ENCODE data around the gene FGD2. TPM values are rescaled to one million over a fixed set of nuclear protein-coding genes. Genes with fewer than 3 reads are reported as not detected.

The FGD2 gene
- total RNA-seq, 2 donors from 2014 or later: 3.4 to 17.9 TPM

- Histone ChIP-seq H3K27me3 (replicated peaks; ENCODE audit: insufficient read depth) (no peaks in the 10 kb centered on the region), H3K4me1 (replicated peaks) (no peaks in the 10 kb centered on the region), H3K36me3 (no peaks in the 10 kb centered on the region), H3K27ac (no peak overlapping the region), H3K9me3 (no peaks in the 10 kb centered on the region), H3K4me3 (no peak overlapping the region)
- DNase-seq (ENCODE audit: low spot score): no peak
- intact Hi-C loops (cut with DNase I): loop anchor here (2.0 to 10.0 kb wide), 2 partner anchors 123 to 155 kb away; no protein-coding TSS in a partner anchor
- TF ChIP-seq POLR2A (IDR thresholded peaks at IDR 0.05) (no peak), POLR2AphosphoS5 (IDR thresholded peaks at IDR 0.05) (no peak), CTCF (IDR thresholded peaks at IDR 0.05) (no peak)
- WGBS: 69% methylated on average over 24 of the region's 24 CpGs
Observed at GRCh38 chr6:37050045-37050853, 44.8 kb downstream of the FGD2 start.

DNA sequence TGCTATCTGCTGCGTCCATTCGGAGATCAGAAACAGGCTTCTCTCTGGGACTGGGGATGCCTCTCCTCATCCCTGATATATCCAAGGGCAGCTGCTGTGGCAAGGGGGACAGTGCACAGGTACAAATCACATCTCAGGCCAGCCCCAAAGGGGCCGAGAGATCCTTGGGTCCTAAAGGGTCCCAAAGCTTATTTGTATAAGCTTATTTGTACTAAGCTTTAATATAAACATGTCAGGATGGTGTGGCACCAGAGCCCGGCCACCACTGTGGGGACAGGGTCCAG lies 45.3 kb downstream of the FGD2 start:
- Histone ChIP-seq H3K36me3 (no peaks in the 10 kb centered on the region), H3K4me1 (replicated peaks) (no peaks in the 10 kb centered on the region), H3K27me3 (replicated peaks; ENCODE audit: insufficient read depth) (no peaks in the 10 kb centered on the region), H3K9me3 (no peaks in the 10 kb centered on the region), H3K4me3 (no peak overlapping the region), H3K27ac (no peak overlapping the region)
- intact Hi-C loops (cut with DNase I): loop anchor here (2.0 to 10.0 kb wide), 2 partner anchors 122 to 154 kb away; no protein-coding TSS in a partner anchor
- TF ChIP-seq POLR2AphosphoS5 (IDR thresholded peaks at IDR 0.05) (no peak), CTCF (IDR thresholded peaks at IDR 0.05) (no peak), POLR2A (IDR thresholded peaks at IDR 0.05) (no peak)
- DNase-seq (ENCODE audit: low spot score): no peak
- WGBS: 85% methylated on average over 4 of the region's 4 CpGs

GRCh38 chr6:37051138-37052026 lies 45.9 kb downstream of the FGD2 start:
- peak; percentile 80 for TF ChIP-seq POLR2AphosphoS5 (IDR thresholded peaks at IDR 0.05)
- TF ChIP-seq CTCF (IDR thresholded peaks at IDR 0.05): peak; percentile 93 to 98 (median 96)
- no peak for TF ChIP-seq POLR2A (IDR thresholded peaks at IDR 0.05)
- Histone ChIP-seq H3K9me3 (no peaks in the 10 kb centered on the region), H3K4me3 (no peak overlapping the region), H3K36me3 (no peaks in the 10 kb centered on the region), H3K27me3 (replicated peaks; ENCODE audit: insufficient read depth) (no peaks in the 10 kb centered on the region), H3K27ac (no peak overlapping the region), H3K4me1 (replicated peaks) (no peaks in the 10 kb centered on the region)
- WGBS: 27% methylated on average over 19 of the region's 25 CpGs
- peak; percentile 86 for DNase-seq (ENCODE audit: low spot score)
- intact Hi-C loops (cut with DNase I): loop anchor here (2.0 to 10.0 kb wide), 2 partner anchors 121 to 153 kb away; no protein-coding TSS in a partner anchor

DNA sequence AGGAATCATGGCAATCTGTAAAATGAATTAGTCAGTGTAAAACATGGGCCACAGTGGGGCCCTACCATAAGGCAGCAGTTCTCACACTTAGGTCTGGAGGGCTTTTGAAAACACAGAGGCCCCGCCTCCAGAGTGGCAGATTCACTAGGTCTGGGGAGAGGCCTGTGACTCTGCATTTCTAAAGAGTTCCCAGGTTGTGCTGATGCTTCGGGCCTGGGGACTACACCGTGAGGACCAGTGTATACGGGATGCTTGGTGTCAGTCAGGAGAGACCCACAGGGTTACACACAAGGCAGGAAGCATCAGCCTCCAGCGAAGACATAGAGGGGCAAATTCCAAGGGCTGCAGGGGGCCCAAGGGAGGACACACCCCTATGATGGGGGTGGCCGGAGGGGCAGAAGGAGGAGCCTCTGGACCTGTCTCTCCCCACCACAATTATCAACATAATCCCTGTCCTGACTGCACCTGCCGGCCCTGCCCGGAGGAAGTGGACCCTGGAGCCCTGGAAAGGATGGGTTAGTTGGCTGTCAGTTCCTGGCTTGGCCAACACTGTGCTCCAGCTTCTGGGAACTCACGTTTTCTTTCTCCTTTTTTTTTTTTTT lies 46.7 kb downstream of the FGD2 start:
- intact Hi-C loops (cut with DNase I): loop anchor here (10.0 kb wide), 1 partner anchor 153 kb away; no protein-coding TSS in a partner anchor
- DNase-seq (ENCODE audit: low spot score): no peak
- no peak overlapping the region for H3K4me3 ChIP-seq
- no peaks in the 10 kb centered on the region for H3K4me1 ChIP-seq (replicated peaks)
- WGBS: 80% methylated on average over 9 of the region's 9 CpGs
- H3K9me3 ChIP-seq: no peaks in the 10 kb centered on the region
- TF ChIP-seq POLR2AphosphoS5 (IDR thresholded peaks at IDR 0.05): no peak
- TF ChIP-seq CTCF (IDR thresholded peaks at IDR 0.05): no peak
- no peak for TF ChIP-seq POLR2A (IDR thresholded peaks at IDR 0.05)
- H3K27me3 ChIP-seq (replicated peaks; ENCODE audit: insufficient read depth): no peaks in the 10 kb centered on the region
- H3K36me3 ChIP-seq: no peaks in the 10 kb centered on the region
- no peak overlapping the region for H3K27ac ChIP-seq

All from prostate gland (tissue), 2 donors.